ENCODE measurements around the gene KIF18B.

- TF ChIP-seq EZH2 (IDR thresholded peaks at IDR 0.05; ENCODE audit: borderline replicate concordance, insufficient read depth, low read depth, low read length, poor library complexity, severe bottlenecking): no peak
- TF ChIP-seq CTCF (IDR thresholded peaks at IDR 0.05): no peak
These were observed 15.3 kb downstream of the KIF18B start for GRCh38 chr17:44932096-44932786.
